ENCODE data around the gene CARD11.

Gene CARD11

GRCh38 chr7:2880874-2881533 lies 162.7 kb downstream of the CARD11 start:
- H3K4me3 ChIP-seq (ENCODE audit: control insufficient read depth, low read depth, low read length) = no peak overlapping the region
- no peak for DNase-seq (ENCODE audit: low read depth)
- no peak for TF ChIP-seq CTCF (conservative IDR thresholded peaks at IDR 0.05; ENCODE audit: control insufficient read depth, insufficient read depth, low read depth, low read length)

GRCh38 chr7:2880051-2880450 lies 163.6 kb downstream of the CARD11 start:
- no peak overlapping the region for H3K4me3 ChIP-seq (ENCODE audit: control insufficient read depth, low read depth, low read length)
- DNase-seq (ENCODE audit: low read depth) = no peak
- no peak for TF ChIP-seq CTCF (conservative IDR thresholded peaks at IDR 0.05; ENCODE audit: control insufficient read depth, insufficient read depth, low read depth, low read length)

GRCh38 chr7:2879354-2879753 lies 164.3 kb downstream of the CARD11 start:
- no peak for DNase-seq (ENCODE audit: low read depth)
- H3K4me3 ChIP-seq (ENCODE audit: control insufficient read depth, low read depth, low read length) = no peak overlapping the region
- no peak for TF ChIP-seq CTCF (conservative IDR thresholded peaks at IDR 0.05; ENCODE audit: control insufficient read depth, insufficient read depth, low read depth, low read length)

- H3K4me3 ChIP-seq (ENCODE audit: control insufficient read depth, low read depth, low read length) = no peak overlapping the region
- TF ChIP-seq CTCF (conservative IDR thresholded peaks at IDR 0.05; ENCODE audit: control insufficient read depth, insufficient read depth, low read depth, low read length) = no peak
- DNase-seq (ENCODE audit: low read depth) = no peak
Observed at GRCh38 chr7:2878306-2878705, 165.4 kb downstream of the CARD11 start.

- DNase-seq (ENCODE audit: low read depth) = peak; percentile 87
Observed at GRCh38 chr7:2876031-2876731, 167.5 kb downstream of the CARD11 start.

More at GRCh38 chr7:2876031-2876731, 167.5 kb downstream of the CARD11 start:
- no peak for TF ChIP-seq CTCF (conservative IDR thresholded peaks at IDR 0.05; ENCODE audit: control insufficient read depth, insufficient read depth, low read depth, low read length)
- no peak overlapping the region for H3K4me3 ChIP-seq (ENCODE audit: control insufficient read depth, low read depth, low read length)
